ENCODE data around the gene SLN. TPM values are rescaled to one million over a fixed set of nuclear protein-coding genes. Genes with fewer than 3 reads are reported as not detected.

The SLN gene
- total RNA-seq, 1 experiment from 2014 or later, result not detected

DNA sequence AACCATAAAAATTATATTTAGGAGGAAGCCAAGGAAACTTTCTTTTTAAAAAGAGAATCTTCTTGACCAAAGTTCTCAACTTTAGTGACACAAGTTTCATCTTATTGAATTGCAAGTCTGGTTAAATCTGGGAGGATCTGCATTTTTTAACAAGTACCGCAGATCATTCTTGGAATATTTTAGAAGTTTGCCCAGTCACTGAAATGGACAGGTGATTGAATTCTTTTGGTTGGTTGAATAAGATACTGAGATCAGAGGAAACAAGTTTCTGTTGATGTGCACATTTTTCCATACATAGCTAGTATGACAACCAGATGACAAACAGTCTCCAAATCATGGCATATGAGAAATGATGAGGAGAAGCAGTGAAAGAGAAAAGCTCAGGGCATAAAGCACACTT lies 50.2 kb downstream of the SLN start:
- Histone ChIP-seq H3K27ac (no peak overlapping the region), H3K27me3 (replicated peaks) (no peaks in the 10 kb centered on the region), H3K9me3 (replicated peaks) (no peaks in the 10 kb centered on the region)

GRCh38 chr11:107660066-107660465 lies 51.8 kb downstream of the SLN start:
- no peaks in the 10 kb centered on the region for H3K36me3 ChIP-seq
- no peak overlapping the region for H3K4me3 ChIP-seq
- H3K27ac ChIP-seq, result no peak overlapping the region
- DNase-seq (ENCODE audit: low read depth in 1 of 2, low spot score in 2 of 2), result no peak
- H3K27me3 ChIP-seq (replicated peaks), result no peaks in the 10 kb centered on the region
- no peaks in the 10 kb centered on the region for H3K4me1 ChIP-seq (replicated peaks)
- no peaks in the 10 kb centered on the region for H3K9me3 ChIP-seq (replicated peaks)

More for the DNA sequence above, 50.2 kb downstream of the SLN start:
- no peak overlapping the region for H3K4me3 ChIP-seq
- no peaks in the 10 kb centered on the region for H3K4me1 ChIP-seq (replicated peaks)
- DNase-seq (ENCODE audit: low read depth in 1 of 2, low spot score in 2 of 2), result no peak
- H3K36me3 ChIP-seq, result no peaks in the 10 kb centered on the region

GRCh38 chr11:107659310-107659709 lies 52.5 kb downstream of the SLN start:
- Histone ChIP-seq H3K4me3 (no peak overlapping the region), H3K4me1 (replicated peaks) (no peaks in the 10 kb centered on the region), H3K27ac (no peak overlapping the region), H3K9me3 (replicated peaks) (no peaks in the 10 kb centered on the region), H3K27me3 (replicated peaks) (no peaks in the 10 kb centered on the region), H3K36me3 (no peaks in the 10 kb centered on the region)
- no peak for DNase-seq (ENCODE audit: low read depth in 1 of 2, low spot score in 2 of 2)

Other genes with a start within 250 kb of the SLN start
- gene ALKBH8, start 146.3 kb downstream of the SLN start, total RNA-seq (2014; rRNA removed; shearing (Covaris generic)), result 3.8 and 6.2 TPM in 2 replicates
- 0.03 TPM in 1 of 2 replicates, not detected in the other for gene ELMOD1, start 120.9 kb downstream of the SLN start, total RNA-seq (2014; rRNA removed; shearing (Covaris generic))
- gene SLC35F2, start 146.7 kb upstream of the SLN start, total RNA-seq (2014; rRNA removed; shearing (Covaris generic)), result 7.9 and 10.7 TPM in 2 replicates
- not detected in 2 replicates for gene RAB39A, start 216.4 kb upstream of the SLN start, total RNA-seq (2014; rRNA removed; shearing (Covaris generic))